BJ (cell line): ENCODE measurements around the gene BTBD1. TPM values are rescaled to one million over a fixed set of nuclear protein-coding genes. Genes with fewer than 3 reads are reported as not detected.

ENCODE experiments used
- CTCF ChIA-PET: fragments of 350-600 bp; formaldehyde crosslinking; extraction: SDS; loops from one replicate; lab custom pipeline; 2021; ENCODE audit warnings: antibody characterized with exemption, inconsistent platforms; lab: Yijun Ruan, JAX
- POLR2A ChIA-PET: fragments of 300-600 bp; sonication (Branson Sonifier 250); formaldehyde crosslinking; extraction: SDS; loops from one replicate; lab custom pipeline; 2021; ENCODE audit warnings: antibody characterized with exemption; lab: Charles Lee
- DNase-seq: peaks from one replicate; pipeline ENCODE4 v3.0.0-alpha.2; 2011; ENCODE audit warnings: low read depth
- H3K27me3 ChIP-seq: 2 replicates; pipeline ENCODE4 v1.6.0; 2011; ENCODE audit warnings: low read length; ENCODE audit not compliant: control insufficient read depth, insufficient read depth
- H3K36me3 ChIP-seq: 2 replicates; pipeline ENCODE4 v1.5.1; 2011; ENCODE audit warnings: low read length; ENCODE audit not compliant: control insufficient read depth, insufficient read depth
- H3K4me3 ChIP-seq: 2 replicates; pipeline ENCODE4 v1.5.1; 2011; ENCODE audit warnings: low read depth, mild to moderate bottlenecking, control low read depth, low read length
- polyA plus RNA-seq: library from polyadenylated mRNA; depleted of rRNA; stranded (reverse); fragments of >200 nt; gene quantifications from 2 replicates; pipeline ENCODE4 v1.2.3, GENCODE V29; 2011
- TF ChIP-seq, protein P1 (sequence below): IDR thresholded peaks from 2 replicates; pipeline ENCODE4 v1.5.1; 2011; ENCODE audit warnings: low read depth, mild to moderate bottlenecking, control low read depth, inconsistent platforms, low read length, moderate library complexity; ENCODE audit not compliant: insufficient read depth

Gene BTBD1
- polyA plus RNA-seq, 1 experiment = 35.0 TPM

- Histone ChIP-seq H3K36me3 (peaks cover 4% of the 10 kb centered on the region), H3K27me3 (no peaks in the 10 kb centered on the region), H3K4me3 (no peak overlapping the region)
- ChIA-PET POLR2A (no interaction called here), CTCF (no interaction called here)
- TF ChIP-seq, protein P1, sequence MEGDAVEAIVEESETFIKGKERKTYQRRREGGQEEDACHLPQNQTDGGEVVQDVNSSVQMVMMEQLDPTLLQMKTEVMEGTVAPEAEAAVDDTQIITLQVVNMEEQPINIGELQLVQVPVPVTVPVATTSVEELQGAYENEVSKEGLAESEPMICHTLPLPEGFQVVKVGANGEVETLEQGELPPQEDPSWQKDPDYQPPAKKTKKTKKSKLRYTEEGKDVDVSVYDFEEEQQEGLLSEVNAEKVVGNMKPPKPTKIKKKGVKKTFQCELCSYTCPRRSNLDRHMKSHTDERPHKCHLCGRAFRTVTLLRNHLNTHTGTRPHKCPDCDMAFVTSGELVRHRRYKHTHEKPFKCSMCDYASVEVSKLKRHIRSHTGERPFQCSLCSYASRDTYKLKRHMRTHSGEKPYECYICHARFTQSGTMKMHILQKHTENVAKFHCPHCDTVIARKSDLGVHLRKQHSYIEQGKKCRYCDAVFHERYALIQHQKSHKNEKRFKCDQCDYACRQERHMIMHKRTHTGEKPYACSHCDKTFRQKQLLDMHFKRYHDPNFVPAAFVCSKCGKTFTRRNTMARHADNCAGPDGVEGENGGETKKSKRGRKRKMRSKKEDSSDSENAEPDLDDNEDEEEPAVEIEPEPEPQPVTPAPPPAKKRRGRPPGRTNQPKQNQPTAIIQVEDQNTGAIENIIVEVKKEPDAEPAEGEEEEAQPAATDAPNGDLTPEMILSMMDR = no peak
- no peak for DNase-seq
These were observed 37.0 kb downstream of the BTBD1 start for GRCh38 chr15:83030021-83030420.

DNA sequence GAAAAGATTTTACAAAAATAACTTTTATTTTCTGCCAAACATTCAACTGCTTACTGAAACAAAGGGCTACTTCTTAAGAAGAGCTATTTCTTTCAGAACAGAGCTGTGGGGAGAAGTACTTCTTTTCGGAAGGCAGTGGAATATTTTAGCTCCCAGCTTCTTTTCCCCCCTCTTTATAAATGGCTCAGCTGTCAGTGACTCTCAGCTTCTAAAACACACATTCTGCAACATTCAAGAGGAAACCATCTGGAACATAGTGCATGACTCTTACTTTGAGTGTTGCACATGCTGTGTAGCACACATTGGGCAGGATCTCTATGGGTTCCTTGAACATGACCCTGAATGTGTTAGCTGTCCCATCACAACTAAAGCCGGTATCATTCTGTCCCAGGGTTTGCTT is 48.6 kb downstream of the BTBD1 start:
- DNase-seq = no peak
- ChIA-PET CTCF (no interaction called here), POLR2A (no interaction called here)
- Histone ChIP-seq H3K4me3 (no peak overlapping the region), H3K36me3 (peaks cover 8% of the 10 kb centered on the region), H3K27me3 (no peaks in the 10 kb centered on the region)
- TF ChIP-seq, protein P1 = no peak

- no peak for DNase-seq
- Histone ChIP-seq H3K4me3 (no peak overlapping the region), H3K27me3 (no peaks in the 10 kb centered on the region), H3K36me3 (peaks cover 8% of the 10 kb centered on the region)
- TF ChIP-seq, protein P1 = no peak
- ChIA-PET CTCF (no interaction called here), POLR2A (no interaction called here)
These were observed 50.1 kb downstream of the BTBD1 start for GRCh38 chr15:83016906-83017305.

- Histone ChIP-seq H3K4me3 (no peak overlapping the region), H3K27me3 (no peaks in the 10 kb centered on the region), H3K36me3 (peaks cover 8% of the 10 kb centered on the region)
- DNase-seq = no peak
- TF ChIP-seq, protein P1 = no peak
- ChIA-PET POLR2A (no interaction called here), CTCF (interaction anchor here (1.3 kb wide), 1 partner anchor 17 kb away, joined by 5 read pairs; no protein-coding TSS in a partner anchor)
These were observed 51.7 kb downstream of the BTBD1 start for GRCh38 chr15:83015361-83015760.

- TF ChIP-seq, protein P1 = no peak
- CTCF ChIA-PET = interaction anchor here (1.3 kb wide), 1 partner anchor 19 kb away, joined by 5 read pairs; no protein-coding TSS in a partner anchor
- Histone ChIP-seq H3K36me3 (peaks cover 5% of the 10 kb centered on the region), H3K27me3 (no peaks in the 10 kb centered on the region), H3K4me3 (no peak overlapping the region)
- POLR2A ChIA-PET = interaction anchor here (0.5 kb wide), 1 partner anchor 473 kb away, joined by 5 read pairs; no protein-coding TSS in a partner anchor
- DNase-seq = no peak
These were observed 52.8 kb downstream of the BTBD1 start for GRCh38 chr15:83014205-83014653.
